ENCODE data around the gene CEP192. TPM values are rescaled to one million over a fixed set of nuclear protein-coding genes. Genes with fewer than 3 reads are reported as not detected.
A peak's percentile ranks its signal among the peaks of the same experiment; 100 is the strongest.

CEP192 gene
- total and polyA plus RNA-seq, 2 of the 13 experiments (the other 11 are each of a cell fraction or from before 2014, with no cell fraction given): 15.3 to 24.7 TPM

- TF ChIP-seq ZNF619 (CRISPR knock-in tag; IDR thresholded peaks at IDR 0.05) (0 out of 2 replicates have a peak, but pooled peaks have one; percentile 71), ZNF761 (CRISPR knock-in tag; conservative IDR thresholded peaks at IDR 0.05) (no peak), TFE3 (CRISPR knock-in tag; IDR thresholded peaks at IDR 0.05) (no peak), GLI4 (CRISPR knock-in tag; IDR thresholded peaks at IDR 0.05; ENCODE audit: borderline replicate concordance) (peak; percentile 20; the same call in 1 of the 2 replicates), ZNF720 (CRISPR knock-in tag; IDR thresholded peaks at IDR 0.05) (no peak), NFYC (CRISPR knock-in tag; IDR thresholded peaks at IDR 0.05) (0 out of 2 replicates have a peak, but pooled peaks have one; percentile 12), ZNF597 (CRISPR knock-in tag; IDR thresholded peaks at IDR 0.05) (no peak), ZNF598 (CRISPR knock-in tag; IDR thresholded peaks at IDR 0.05; ENCODE audit: borderline replicate concordance) (peak; percentile 66; the same call in 1 of the 2 replicates), SP1 (IDR thresholded peaks at IDR 0.05) (no peak), SP1 (CRISPR knock-in tag; IDR thresholded peaks at IDR 0.05) (0 out of 2 replicates have a peak, but pooled peaks have one; percentile 11), ZSCAN30 (CRISPR knock-in tag; IDR thresholded peaks at IDR 0.05) (0 out of 2 replicates have a peak, but pooled peaks have one; percentile 4), SAP130 (CRISPR knock-in tag; IDR thresholded peaks at IDR 0.05; ENCODE audit: low read depth) (no peak; the same call in 1 of the 2 replicates), UBTF (CRISPR knock-in tag; IDR thresholded peaks at IDR 0.05) (peak; percentile 79), ZBTB4 (CRISPR knock-in tag; IDR thresholded peaks at IDR 0.05; ENCODE audit: borderline replicate concordance) (peak; percentile 54; the same call in 1 of the 2 replicates), DNMT3B (CRISPR knock-in tag; conservative IDR thresholded peaks at IDR 0.05) (no peak), ZNF776 (CRISPR knock-in tag; IDR thresholded peaks at IDR 0.05) (no peak)
These were observed 43.7 kb upstream of the CEP192 start, which contains the start of gene SEH1L (continued) for GRCh38 chr18:12947285-12948049.

Data from HepG2 (cell line).